ENCODE data around the gene SMCHD1. TPM values are rescaled to one million over a fixed set of nuclear protein-coding genes. Genes with fewer than 3 reads are reported as not detected.
"Not testable (repeated sequence)": the region's sequence is repeated elsewhere in the genome, so short reads cannot be mapped to it uniquely, and the experiment has no call there.

The SMCHD1 gene
- total RNA-seq, 1 donor from 2014 or later, result 156 TPM

GRCh38 chr18:2808640-2809039 is 153.1 kb downstream of the SMCHD1 start:
- FAIRE-seq; DNase-seq (ENCODE audit: low spot score in 2 of 2): not testable (repeated sequence)

- not testable (repeated sequence) for FAIRE-seq; DNase-seq (ENCODE audit: low spot score in 2 of 2)
Measured at GRCh38 chr18:2809666-2810183, 154.2 kb downstream of the SMCHD1 start.

GRCh38 chr18:2811416-2811815 is 155.9 kb downstream of the SMCHD1 start:
- no peak for DNase-seq (ENCODE audit: low spot score in 2 of 2)
- FAIRE-seq, result no peak

DNA sequence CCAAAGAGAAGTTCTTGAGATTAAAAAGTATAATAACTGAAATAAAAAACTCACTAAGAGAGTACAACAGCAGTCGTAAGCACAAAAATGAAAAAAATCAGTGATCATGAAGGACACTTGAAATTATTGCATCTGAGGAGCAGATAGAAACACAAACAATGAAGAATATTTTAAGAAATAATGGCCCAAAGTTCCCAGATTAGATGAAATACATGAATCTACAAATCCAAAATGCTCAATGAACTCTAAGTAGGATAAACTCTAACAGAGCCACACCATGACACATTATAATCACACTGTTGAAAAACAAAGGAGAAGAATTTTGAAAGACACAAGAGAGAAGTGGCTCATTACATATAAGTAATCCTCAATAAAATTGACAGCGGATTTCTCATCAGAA is 159.4 kb downstream of the SMCHD1 start:
- FAIRE-seq (no peak), DNase-seq (ENCODE audit: low spot score in 2 of 2) (no peak)

- DNase-seq (ENCODE audit: low spot score in 2 of 2), result no peak
Measured at GRCh38 chr18:2818281-2818680, 162.8 kb downstream of the SMCHD1 start.

DNA sequence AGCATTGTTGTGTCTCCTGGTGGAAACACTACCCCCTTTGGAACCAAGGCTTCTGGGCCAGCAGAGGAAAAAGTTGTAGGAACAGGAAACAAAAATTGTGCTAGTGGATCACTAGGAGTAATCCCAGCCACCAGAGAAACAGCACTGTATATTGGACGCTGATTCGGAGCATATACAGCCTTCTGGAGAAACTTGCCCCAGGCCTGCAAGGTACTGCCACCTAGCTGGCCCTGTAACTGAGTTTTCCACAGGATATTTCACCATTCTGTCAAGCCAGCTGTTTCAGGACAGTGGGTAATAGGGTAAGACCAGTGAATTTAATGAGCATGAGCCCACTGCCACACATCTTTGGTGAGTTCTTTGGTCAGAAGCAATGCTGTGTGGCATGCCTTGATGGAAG is 166.2 kb downstream of the SMCHD1 start:
- no peak for FAIRE-seq
- no peak for DNase-seq (ENCODE audit: low spot score in 2 of 2)

More at GRCh38 chr18:2818281-2818680, 162.8 kb downstream of the SMCHD1 start:
- FAIRE-seq, result no peak

DNA sequence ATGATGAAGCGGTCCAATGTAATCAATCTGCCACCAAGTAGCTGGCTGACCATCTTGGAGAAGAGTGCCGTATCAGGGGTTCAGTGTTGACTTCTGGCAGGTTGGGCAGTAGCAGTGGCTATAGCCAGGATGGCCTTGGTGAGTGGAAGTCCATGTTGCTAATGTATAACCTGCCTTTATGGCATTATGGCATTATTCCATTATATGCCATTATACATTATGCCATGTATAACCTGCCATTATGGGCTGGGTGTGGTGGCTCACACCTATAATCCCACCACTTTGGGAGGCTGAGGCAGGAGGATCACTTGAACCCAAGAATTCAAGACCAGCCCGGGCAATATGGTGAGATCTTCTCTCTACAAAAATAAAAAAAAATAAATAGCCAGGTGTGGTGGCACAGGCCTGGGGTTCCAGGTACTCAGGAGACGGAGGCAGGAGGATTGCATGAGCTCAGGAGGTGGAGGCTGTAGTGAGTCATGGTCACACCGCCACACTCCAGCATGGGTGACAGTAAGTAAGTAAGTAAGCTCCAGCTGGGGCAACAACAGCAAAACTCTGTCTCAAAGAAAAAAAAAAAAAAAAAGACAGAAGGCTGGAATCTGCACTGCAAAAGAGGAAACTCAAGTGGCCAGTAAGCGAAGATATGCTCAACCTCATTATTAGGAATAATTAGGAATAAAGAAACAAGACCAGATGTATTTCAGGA is 166.8 kb downstream of the SMCHD1 start:
- FAIRE-seq (no peak), DNase-seq (ENCODE audit: low spot score in 2 of 2) (no peak)

DNA sequence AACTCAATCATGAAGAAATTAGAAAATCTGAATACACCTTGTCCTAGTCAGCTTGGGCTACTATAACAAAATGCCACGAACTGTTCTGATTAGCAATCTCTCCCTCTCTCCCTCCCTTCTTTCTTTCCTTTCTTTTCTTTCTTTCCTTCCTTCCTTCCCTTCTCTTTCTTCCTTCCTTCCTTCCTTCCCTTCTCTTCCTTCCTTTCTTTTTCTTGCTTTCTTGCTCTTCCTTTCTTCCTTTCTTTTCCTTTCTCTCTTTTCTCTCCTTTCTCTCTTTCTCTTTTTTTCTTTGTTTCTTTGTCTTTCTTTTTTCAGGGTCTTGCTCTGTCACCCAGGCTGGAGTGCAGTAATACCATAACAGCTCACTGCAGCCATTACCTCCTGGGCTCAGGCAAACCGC is 167.7 kb downstream of the SMCHD1 start:
- FAIRE-seq, result no peak
- no peak for DNase-seq (ENCODE audit: low spot score in 2 of 2)

GRCh38 chr18:2823966-2824365 is 168.4 kb downstream of the SMCHD1 start:
- no peak for DNase-seq (ENCODE audit: low spot score in 2 of 2)
- FAIRE-seq, result no peak

DNA sequence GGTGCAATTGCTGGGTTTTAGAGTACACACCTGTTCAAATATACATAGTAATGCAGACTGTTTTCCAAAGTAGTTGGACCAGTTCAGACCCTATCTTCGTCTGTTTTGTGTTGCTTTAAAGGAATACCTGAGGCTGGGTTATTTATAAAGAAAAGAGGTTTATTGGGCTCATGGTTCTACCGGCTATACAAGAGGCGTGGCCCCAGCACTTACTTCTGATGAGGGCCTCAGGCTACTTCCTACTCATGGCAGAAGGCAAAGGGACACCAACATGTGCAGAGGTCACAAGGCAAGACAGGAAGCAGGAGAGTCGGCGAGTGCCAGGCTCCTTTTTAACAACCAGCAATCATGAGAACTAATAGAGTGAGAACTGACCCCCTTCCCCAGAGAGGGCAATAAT is 169.3 kb downstream of the SMCHD1 start:
- FAIRE-seq, result no peak
- no peak for DNase-seq (ENCODE audit: low spot score in 2 of 2)

DNA sequence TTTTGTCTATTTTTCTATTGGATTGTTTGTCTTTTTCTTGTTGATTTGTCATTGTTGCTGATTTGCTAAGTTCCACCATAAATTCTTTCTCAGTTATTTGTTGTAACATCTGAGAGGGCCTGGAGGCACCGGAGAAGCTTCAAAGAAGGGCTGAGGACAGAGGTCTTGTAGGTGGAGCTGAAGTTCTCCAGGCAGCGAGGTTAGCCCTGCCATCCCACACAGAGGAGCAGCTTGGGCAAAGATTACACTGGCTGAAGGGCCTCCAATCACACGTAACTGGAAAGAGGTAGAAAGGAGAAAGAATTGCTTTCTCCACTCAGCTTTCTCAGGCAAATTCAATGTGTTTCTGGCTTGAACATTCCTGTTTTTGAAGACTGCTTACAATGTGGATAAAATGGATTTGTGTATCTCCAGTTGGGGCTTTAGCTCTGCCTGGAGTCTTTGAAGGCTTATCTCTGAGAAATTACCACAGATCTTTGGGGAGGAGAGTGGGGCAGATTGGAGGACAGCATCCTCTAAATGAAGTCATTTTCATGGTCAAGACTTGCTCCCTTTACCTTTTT is 170.2 kb downstream of the SMCHD1 start:
- FAIRE-seq (no peak), DNase-seq (ENCODE audit: low spot score in 2 of 2) (no peak)

DNA sequence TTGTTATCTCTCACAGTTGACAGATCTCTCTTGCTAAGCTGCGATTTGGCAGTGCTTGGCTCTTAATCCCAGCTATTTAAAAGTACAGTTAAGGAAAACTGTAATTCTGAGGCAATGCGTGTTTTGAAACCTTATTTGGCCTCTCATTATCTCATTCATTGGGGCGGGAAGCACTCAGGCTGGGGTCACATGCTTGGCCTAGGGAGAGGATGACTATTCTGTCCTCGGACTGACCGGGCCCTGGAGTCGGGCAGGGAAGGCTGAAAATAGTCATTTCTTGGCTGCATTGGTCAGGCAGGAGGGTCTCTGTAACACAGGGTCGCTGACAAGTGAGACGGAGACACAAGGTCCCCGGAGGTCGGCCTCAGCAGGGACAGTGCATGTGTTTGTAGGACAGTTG is 171.1 kb downstream of the SMCHD1 start:
- FAIRE-seq (no peak), DNase-seq (ENCODE audit: low spot score in 2 of 2) (no peak)

DNA sequence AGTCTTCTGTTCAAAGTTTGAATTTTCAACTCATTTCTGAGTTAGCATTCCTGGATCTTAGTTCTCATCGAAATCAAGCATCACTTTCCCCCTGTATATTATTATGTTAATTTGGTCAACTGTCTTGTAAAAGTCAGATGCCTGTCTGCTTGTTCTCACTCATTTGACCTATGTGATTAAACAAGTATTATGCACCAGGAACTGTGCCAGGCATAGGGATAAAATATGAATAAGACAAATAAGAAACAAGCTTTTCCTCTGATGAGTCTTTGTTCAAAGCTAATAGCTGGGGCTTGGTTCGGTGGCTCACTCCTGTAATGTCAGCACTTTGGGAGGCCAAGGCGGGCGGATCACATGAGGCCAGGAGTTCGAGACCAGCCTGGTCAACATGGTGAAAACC is 171.5 kb downstream of the SMCHD1 start:
- FAIRE-seq (no peak), DNase-seq (ENCODE audit: low spot score in 2 of 2) (no peak)

- FAIRE-seq; DNase-seq (ENCODE audit: low spot score in 2 of 2): not testable (repeated sequence)
Measured at GRCh38 chr18:2836118-2836517, 180.6 kb downstream of the SMCHD1 start.

DNA sequence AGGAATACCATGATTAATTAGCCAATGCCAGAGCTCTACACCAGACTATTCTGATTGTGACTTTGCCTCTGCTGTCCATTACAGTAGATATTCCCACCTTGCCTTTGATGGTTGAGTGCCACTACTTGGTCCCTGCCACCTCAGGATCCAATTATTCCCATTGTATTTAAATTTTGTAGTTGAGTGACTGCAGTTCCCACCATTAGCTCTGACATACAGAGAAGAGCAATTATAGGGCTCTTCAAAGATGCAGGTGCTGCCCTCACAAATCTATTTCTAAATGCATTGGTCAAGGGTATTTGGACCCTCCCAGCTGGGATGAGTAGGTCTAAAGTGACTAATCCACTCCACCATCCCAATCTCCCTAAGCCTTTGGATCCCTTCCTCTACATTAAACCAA is 181.8 kb downstream of the SMCHD1 start:
- FAIRE-seq; DNase-seq (ENCODE audit: low spot score in 2 of 2): not testable (repeated sequence)

GRCh38 chr18:2839202-2839601 is 183.7 kb downstream of the SMCHD1 start:
- DNase-seq (ENCODE audit: low spot score in 2 of 2), result no peak
- no peak for FAIRE-seq

DNA sequence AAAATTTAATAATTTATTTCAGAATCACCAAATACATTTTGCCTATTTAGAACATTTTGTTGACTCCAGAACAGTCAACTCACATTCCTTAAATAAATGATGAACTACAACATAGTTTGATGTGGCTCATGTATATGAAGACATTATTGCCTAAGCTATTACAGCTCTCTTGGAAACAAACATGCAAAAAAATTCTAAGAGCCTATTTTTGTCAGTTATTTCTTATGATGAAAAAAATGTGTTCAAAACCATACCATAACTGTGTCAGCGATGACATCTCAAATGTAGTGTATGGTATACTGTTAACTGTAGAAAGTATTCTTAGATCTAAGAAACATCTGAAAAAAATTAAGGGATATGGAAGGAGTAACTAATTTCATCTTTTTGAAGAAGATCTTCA is 185.0 kb downstream of the SMCHD1 start:
- DNase-seq (ENCODE audit: low spot score in 2 of 2) (no peak), FAIRE-seq (no peak)

- no peak for DNase-seq (ENCODE audit: low spot score in 2 of 2)
- FAIRE-seq, result no peak
Measured at GRCh38 chr18:2843146-2843545, 187.6 kb downstream of the SMCHD1 start.

DNA sequence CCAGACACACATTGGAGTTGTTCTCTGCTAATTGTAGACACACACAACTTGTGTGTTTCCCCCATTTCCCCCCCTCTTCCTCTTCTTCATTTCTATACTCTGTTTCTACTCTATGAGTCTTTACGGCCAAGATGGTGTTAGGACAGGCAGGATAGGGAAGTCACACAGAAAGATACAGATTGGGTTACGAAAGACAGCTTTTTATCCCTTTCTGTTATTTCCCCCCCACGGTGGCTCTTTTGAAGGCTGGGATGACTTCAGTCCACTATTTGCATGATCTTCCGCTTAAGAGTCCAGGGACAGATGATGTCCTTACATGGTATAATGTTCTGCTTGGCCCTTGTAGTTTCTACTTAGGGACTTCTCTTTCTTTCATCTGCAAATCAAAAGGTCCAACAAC is 189.6 kb downstream of the SMCHD1 start:
- no peak for FAIRE-seq
- no peak for DNase-seq (ENCODE audit: low spot score in 2 of 2)

- no peak for FAIRE-seq
Measured at GRCh38 chr18:2846636-2847316, 191.2 kb downstream of the SMCHD1 start, which contains the start of gene EMILIN2. Gene EMILIN2 (plus strand): TSS chr18:2847006. CDS start chr18:2847189, 183 bp downstream.

More at GRCh38 chr18:2846636-2847316, 191.2 kb downstream of the SMCHD1 start, which contains the start of gene EMILIN2:
- peak in 1 of 2 donors; percentile 34 for DNase-seq (ENCODE audit: low spot score in 2 of 2)

Measured in frontal cortex (tissue), 4 donors.